Liver (tissue), 9 donors: ENCODE data around the gene PGAM1. TPM values are rescaled to one million over a fixed set of nuclear protein-coding genes. Genes with fewer than 3 reads are reported as not detected.

ENCODE experiments used
- DNase-seq: peaks from one replicate; pipeline ENCODE4 v3.0.0-alpha.2; 2017; ENCODE audit warnings: low spot score
- H3K27ac ChIP-seq, 2 donors: one replicate each; pipeline ENCODE4 v1.7.0; 2013; ENCODE audit warnings: inconsistent platforms in 2 of 2, low read length in 2 of 2, control low read depth in 1 of 2, low read depth in 1 of 2, mild to moderate bottlenecking in 1 of 2
- H3K27me3 ChIP-seq, 4 donors: one replicate each; pipeline versions ENCODE4 v1.6.1 to v1.7.0; 2013; ENCODE audit warnings: low read length in 3 of 4, inconsistent platforms in 1 of 4, mild to moderate bottlenecking in 1 of 4, moderate library complexity in 1 of 4; ENCODE audit not compliant: control insufficient read depth in 4 of 4, insufficient read depth in 4 of 4
- H3K36me3 ChIP-seq, 4 donors: one replicate each; pipeline versions ENCODE4 v1.6.1 to v1.7.0; 2013; ENCODE audit warnings: low read length in 3 of 4, mild to moderate bottlenecking in 3 of 4, low read depth in 1 of 4, moderate library complexity in 1 of 4; ENCODE audit not compliant: control insufficient read depth in 4 of 4, insufficient read depth in 3 of 4
- H3K4me1 ChIP-seq, 4 donors: one replicate each; pipeline versions ENCODE4 v1.6.1 to v1.7.0; 2013; ENCODE audit warnings: low read length in 3 of 4, mild to moderate bottlenecking in 3 of 4, moderate library complexity in 1 of 4; ENCODE audit not compliant: control insufficient read depth in 4 of 4, insufficient read depth in 4 of 4
- H3K4me3 ChIP-seq, 3 donors: one replicate each; pipeline versions ENCODE4 v1.6.1 to v1.7.0; 2013; ENCODE audit warnings: low read length in 3 of 3, control low read depth in 1 of 3, low read depth in 1 of 3, mild to moderate bottlenecking in 1 of 3
- H3K9ac ChIP-seq, 2 donors: one replicate each; pipeline ENCODE4 v1.7.0; 2013; ENCODE audit warnings: low read length in 2 of 2, mild to moderate bottlenecking in 2 of 2, moderate library complexity in 2 of 2, control low read depth in 1 of 2, low read depth in 1 of 2
- H3K9me3 ChIP-seq, 4 donors: one replicate each; pipeline versions ENCODE4 v1.6.1 to v1.7.0; 2013; ENCODE audit warnings: low read length in 3 of 4; ENCODE audit not compliant: control insufficient read depth in 4 of 4
- ATF3 ChIP-seq: IDR thresholded peaks from 2 replicates; pipeline ENCODE4 v1.6.1; 2016; ENCODE audit warnings: antibody characterized with exemption
- EGR1 ChIP-seq, 2 donors: IDR thresholded peaks; 2 replicates each; pipeline ENCODE4 v1.6.1; 2016 to 2018; ENCODE audit warnings: antibody characterized with exemption in 2 of 2, low read depth in 2 of 2
- FOXA1 ChIP-seq: IDR thresholded peaks from 2 replicates; pipeline ENCODE4 v1.6.1; 2016; ENCODE audit warnings: antibody characterized with exemption
- FOXA2 ChIP-seq: IDR thresholded peaks from 2 replicates; pipeline ENCODE4 v1.6.1; 2016; ENCODE audit warnings: antibody characterized with exemption
- GABPA ChIP-seq, 2 donors: IDR thresholded peaks in 1 of 2; conservative IDR thresholded peaks in 1 of 2; 2 replicates each; pipeline ENCODE4 v1.6.1; 2016; ENCODE audit warnings: antibody characterized with exemption in 2 of 2, mild to moderate bottlenecking in 1 of 2, moderate library complexity in 1 of 2
- HNF4A ChIP-seq, 2 donors: conservative IDR thresholded peaks; 2 replicates each; pipeline ENCODE4 v1.6.1; 2016; ENCODE audit warnings: antibody characterized with exemption in 2 of 2, mild to moderate bottlenecking in 2 of 2
- HNF4G ChIP-seq: IDR thresholded peaks from 2 replicates; pipeline ENCODE4 v1.6.1; 2016; ENCODE audit warnings: antibody characterized with exemption
- JUND ChIP-seq, 2 donors: IDR thresholded peaks; 2 replicates each; pipeline ENCODE4 v1.6.1; 2016; ENCODE audit warnings: antibody characterized with exemption in 2 of 2
- NR2F2 ChIP-seq: IDR thresholded peaks from 2 replicates; pipeline ENCODE4 v1.6.1; 2016; ENCODE audit warnings: antibody characterized with exemption
- RAD21 ChIP-seq, 2 donors: IDR thresholded peaks; 2 replicates each; pipeline ENCODE4 v1.6.1; 2016; ENCODE audit warnings: antibody characterized with exemption in 2 of 2, mild to moderate bottlenecking in 2 of 2
- RXRA ChIP-seq, 2 donors: IDR thresholded peaks; 2 replicates each; pipeline ENCODE4 v1.6.1; 2017 to 2018; ENCODE audit warnings: antibody characterized with exemption in 2 of 2, mild to moderate bottlenecking in 1 of 2
- SP1 ChIP-seq: IDR thresholded peaks from 2 replicates; pipeline ENCODE4 v1.6.1; 2018; ENCODE audit warnings: antibody characterized with exemption, mild to moderate bottlenecking
- TAF1 ChIP-seq: conservative IDR thresholded peaks from 2 replicates; pipeline ENCODE4 v1.6.1; 2016; ENCODE audit warnings: antibody characterized with exemption, mild to moderate bottlenecking
- YY1 ChIP-seq: IDR thresholded peaks from 2 replicates; pipeline ENCODE4 v1.6.1; 2016; ENCODE audit warnings: antibody characterized with exemption, mild to moderate bottlenecking
- ZBTB33 ChIP-seq: IDR thresholded peaks from 2 replicates; pipeline ENCODE4 v1.6.1; 2016; ENCODE audit warnings: antibody characterized with exemption
- WGBS: extraction: QIAGEN DNeasy Blood & Tissue Kit; methylation state at CpG from one replicate; pipeline ENCODE4 v1.1.7; 2013; 5-methylcytosine and 5-hydroxymethylcytosine counted together
- polyA plus RNA-seq, 2 donors: library from polyadenylated mRNA; stranded (reverse) in 1 of 2; unstranded in 1 of 2; fragments of 200-250 nt in 1 of 2; fragments of >200 nt in 1 of 2; fragmentation: Nextera tagmentation in 1 of 2; extraction: Ambion mirVana in 1 of 2; gene quantifications; one replicate each; pipeline versions ENCODE4 v1.2.1 to v1.2.3, GENCODE V29; 2013 to 2015
- total RNA-seq, 2 donors: library from RNA; depleted of rRNA; stranded (reverse); fragments of >200 nt; gene quantifications; one replicate each; pipeline ENCODE4 v1.2.3, GENCODE V29; 2014
- TF ChIP-seq, protein P1 (sequence below): IDR thresholded peaks from 2 replicates; pipeline ENCODE4 v1.6.1; 2016; ENCODE audit warnings: antibody characterized with exemption
- TF ChIP-seq, protein P2 (sequence below): fragments of 150-350 bp; IDR thresholded peaks from 2 replicates; pipeline ENCODE4 v1.5.1; 2017; ENCODE audit warnings: improper control_type of control experiment, low read depth, low read length; ENCODE audit not compliant: missing input control
- TF ChIP-seq, protein P3 (sequence below): IDR thresholded peaks from 2 replicates; pipeline ENCODE4 v1.6.1; 2016; ENCODE audit warnings: antibody characterized with exemption, mild to moderate bottlenecking
- donor health status: healthy.
- donor health status: healthy.
- donor health status: healthy.
- donor health status: healthy.
- donor health status: healthy.

Gene PGAM1
- total and polyA plus RNA-seq, 4 donors, result 52.0 to 178 (median 106) TPM

DNA sequence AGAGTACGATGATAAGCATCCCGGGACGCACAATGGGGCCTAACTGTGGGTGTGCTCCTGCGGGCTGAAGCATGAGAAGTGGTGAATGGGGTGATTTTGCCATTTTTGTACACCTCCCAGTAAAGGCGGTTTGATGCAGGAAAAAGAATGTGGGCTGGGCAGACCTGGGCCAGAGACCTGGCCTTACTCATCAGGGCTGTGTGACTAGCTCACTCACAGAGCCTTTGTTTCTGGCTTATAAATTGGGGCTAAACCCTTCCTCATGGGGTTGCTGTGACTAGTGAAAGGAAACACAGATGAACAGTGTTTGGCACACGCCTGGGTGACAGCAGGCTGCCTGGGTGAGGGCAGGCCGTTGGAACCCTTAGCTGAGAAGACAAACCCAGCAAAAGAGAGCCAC, 42.8 kb upstream of the PGAM1 start:
- Histone ChIP-seq H3K9ac (no peak overlapping the region), H3K4me1 (no peaks in the 10 kb centered on the region), H3K27me3 (no peaks in the 10 kb centered on the region), H3K27ac (no peak overlapping the region), H3K9me3 (no peaks in the 10 kb centered on the region), H3K36me3 (peaks cover 5 to 52% (median 13%) of the 10 kb centered on the region in 4 donors), H3K4me3 (no peak overlapping the region)
- TF ChIP-seq FOXA2 (no peak), HNF4G (no peak), RAD21 (IDR thresholded peaks at IDR 0.05) (no peak), ZBTB33 (no peak), NR2F2 (no peak), GABPA (IDR thresholded peaks at IDR 0.05 in 1 of 2, conservative IDR thresholded peaks at IDR 0.05 in 1 of 2) (no peak), YY1 (no peak), SP1 (no peak), RXRA (IDR thresholded peaks at IDR 0.05) (no peak), FOXA1 (no peak), JUND (IDR thresholded peaks at IDR 0.05) (no peak), ATF3 (no peak), TAF1 (no peak), EGR1 (IDR thresholded peaks at IDR 0.05; ENCODE audit: low read depth in 2 of 2) (no peak), HNF4A (conservative IDR thresholded peaks at IDR 0.05) (no peak)
- TF ChIP-seq, protein P1, sequence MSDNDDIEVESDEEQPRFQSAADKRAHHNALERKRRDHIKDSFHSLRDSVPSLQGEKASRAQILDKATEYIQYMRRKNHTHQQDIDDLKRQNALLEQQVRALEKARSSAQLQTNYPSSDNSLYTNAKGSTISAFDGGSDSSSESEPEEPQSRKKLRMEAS, result no peak
- TF ChIP-seq, protein P2, sequence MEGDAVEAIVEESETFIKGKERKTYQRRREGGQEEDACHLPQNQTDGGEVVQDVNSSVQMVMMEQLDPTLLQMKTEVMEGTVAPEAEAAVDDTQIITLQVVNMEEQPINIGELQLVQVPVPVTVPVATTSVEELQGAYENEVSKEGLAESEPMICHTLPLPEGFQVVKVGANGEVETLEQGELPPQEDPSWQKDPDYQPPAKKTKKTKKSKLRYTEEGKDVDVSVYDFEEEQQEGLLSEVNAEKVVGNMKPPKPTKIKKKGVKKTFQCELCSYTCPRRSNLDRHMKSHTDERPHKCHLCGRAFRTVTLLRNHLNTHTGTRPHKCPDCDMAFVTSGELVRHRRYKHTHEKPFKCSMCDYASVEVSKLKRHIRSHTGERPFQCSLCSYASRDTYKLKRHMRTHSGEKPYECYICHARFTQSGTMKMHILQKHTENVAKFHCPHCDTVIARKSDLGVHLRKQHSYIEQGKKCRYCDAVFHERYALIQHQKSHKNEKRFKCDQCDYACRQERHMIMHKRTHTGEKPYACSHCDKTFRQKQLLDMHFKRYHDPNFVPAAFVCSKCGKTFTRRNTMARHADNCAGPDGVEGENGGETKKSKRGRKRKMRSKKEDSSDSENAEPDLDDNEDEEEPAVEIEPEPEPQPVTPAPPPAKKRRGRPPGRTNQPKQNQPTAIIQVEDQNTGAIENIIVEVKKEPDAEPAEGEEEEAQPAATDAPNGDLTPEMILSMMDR, result no peak
- TF ChIP-seq, protein P3, sequence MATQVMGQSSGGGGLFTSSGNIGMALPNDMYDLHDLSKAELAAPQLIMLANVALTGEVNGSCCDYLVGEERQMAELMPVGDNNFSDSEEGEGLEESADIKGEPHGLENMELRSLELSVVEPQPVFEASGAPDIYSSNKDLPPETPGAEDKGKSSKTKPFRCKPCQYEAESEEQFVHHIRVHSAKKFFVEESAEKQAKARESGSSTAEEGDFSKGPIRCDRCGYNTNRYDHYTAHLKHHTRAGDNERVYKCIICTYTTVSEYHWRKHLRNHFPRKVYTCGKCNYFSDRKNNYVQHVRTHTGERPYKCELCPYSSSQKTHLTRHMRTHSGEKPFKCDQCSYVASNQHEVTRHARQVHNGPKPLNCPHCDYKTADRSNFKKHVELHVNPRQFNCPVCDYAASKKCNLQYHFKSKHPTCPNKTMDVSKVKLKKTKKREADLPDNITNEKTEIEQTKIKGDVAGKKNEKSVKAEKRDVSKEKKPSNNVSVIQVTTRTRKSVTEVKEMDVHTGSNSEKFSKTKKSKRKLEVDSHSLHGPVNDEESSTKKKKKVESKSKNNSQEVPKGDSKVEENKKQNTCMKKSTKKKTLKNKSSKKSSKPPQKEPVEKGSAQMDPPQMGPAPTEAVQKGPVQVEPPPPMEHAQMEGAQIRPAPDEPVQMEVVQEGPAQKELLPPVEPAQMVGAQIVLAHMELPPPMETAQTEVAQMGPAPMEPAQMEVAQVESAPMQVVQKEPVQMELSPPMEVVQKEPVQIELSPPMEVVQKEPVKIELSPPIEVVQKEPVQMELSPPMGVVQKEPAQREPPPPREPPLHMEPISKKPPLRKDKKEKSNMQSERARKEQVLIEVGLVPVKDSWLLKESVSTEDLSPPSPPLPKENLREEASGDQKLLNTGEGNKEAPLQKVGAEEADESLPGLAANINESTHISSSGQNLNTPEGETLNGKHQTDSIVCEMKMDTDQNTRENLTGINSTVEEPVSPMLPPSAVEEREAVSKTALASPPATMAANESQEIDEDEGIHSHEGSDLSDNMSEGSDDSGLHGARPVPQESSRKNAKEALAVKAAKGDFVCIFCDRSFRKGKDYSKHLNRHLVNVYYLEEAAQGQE, result no peak
- no peak for DNase-seq
- WGBS, result 96% methylated on average over 7 of the region's 7 CpGs
